Immature natural killer cell (primary cell): Measurements from ENCODE around the gene OR8S1. TPM values are rescaled to one million over a fixed set of nuclear protein-coding genes. Genes with fewer than 3 reads are reported as not detected.

Experiments
- polyA plus RNA-seq, 3 donors: library from polyadenylated mRNA; unstranded; fragments of 300-500 nt; fragmentation: Illumina TruSeq; gene quantifications; one replicate each; pipeline ENCODE4 v1.2.3, GENCODE V29; 2021

Gene OR8S1
- polyA plus RNA-seq, 3 donors from 2014 or later, result not detected

Other genes starting within 250 kb of the OR8S1 start
- gene ZNF641, start 174.7 kb upstream of the OR8S1 start, polyA plus RNA-seq, result 10 to 100 TPM in 2 of 3 donors, 1 to 10 TPM in 1; 9.4 to 26.3 (median 14.5) TPM
- gene ANP32D, start 53.1 kb upstream of the OR8S1 start, polyA plus RNA-seq, result not detected
- not detected for gene C12orf54, start 43.1 kb upstream of the OR8S1 start, polyA plus RNA-seq
- gene LALBA, start 44.4 kb downstream of the OR8S1 start, polyA plus RNA-seq, result not detected
- gene KANSL2, start 156.6 kb downstream of the OR8S1 start, polyA plus RNA-seq, result 10 to 100 TPM; 36.7 to 51.4 (median 40.1) TPM
- 10 to 100 TPM in 1 of 3 donors, 1 to 10 TPM in 2; 5.5 to 27.1 (median 9.6) TPM for gene CCNT1, start 191.1 kb downstream of the OR8S1 start, polyA plus RNA-seq